Endothelial cell of umbilical vein (primary cell): ENCODE results near the gene PDSS2. TPM values are rescaled to one million over a fixed set of nuclear protein-coding genes. Genes with fewer than 3 reads are reported as not detected.

Experiments used
- BruUV-seq: library from RNA; stranded (reverse); fragments of 400-500 nt; replicated peaks from 2 replicates; lab custom pipeline; 2021; lab: Mats Ljungman, UMichigan
- CTCF ChIA-PET: fragments of 300-600, 350-600 bp; sonication (Branson Sonifier 250); formaldehyde crosslinking; loops from one replicate; lab custom pipeline; 2021; ENCODE audit warnings: antibody characterized with exemption, inconsistent platforms; lab: Charles Lee
- POLR2A ChIA-PET: fragments of 300-600, 350-600 bp; sonication (Branson Sonifier 250); formaldehyde crosslinking; loops from one replicate; lab custom pipeline; 2021; ENCODE audit warnings: antibody characterized with exemption, inconsistent platforms; lab: Charles Lee
- DNase-seq: peaks from one replicate; pipeline ENCODE4 v3.0.0-alpha.2; 2011; ENCODE audit warnings: low read depth, low spot score
- FAIRE-seq: peaks from 2 replicates; lab custom pipeline; 2011; peaks lifted over from hg19 to GRCh38; lab: Jason Lieb, UNC
- H2AFZ ChIP-seq: 2 replicates; pipeline ENCODE4 v1.6.0; 2012; ENCODE audit warnings: low read depth, low read length, control low read depth, inconsistent platforms
- H3K27ac ChIP-seq: 2 replicates; pipeline ENCODE4 v1.5.1; 2011; ENCODE audit warnings: low read depth, mild to moderate bottlenecking, control low read depth, low read length, moderate library complexity; ENCODE audit not compliant: insufficient read depth
- H3K27me3 ChIP-seq, 2 experiments: 2 replicates each; pipeline versions ENCODE4 v1.6.0 to v1.6.1; 2011; ENCODE audit warnings: low read length in 2 of 2, mixed read lengths in 1 of 2; ENCODE audit not compliant: control insufficient read depth in 2 of 2, insufficient read depth in 2 of 2
- H3K36me3 ChIP-seq, 2 experiments: 2 replicates in 1 of 2; 3 replicates in 1 of 2; pipeline ENCODE4 v1.5.1; 2011; ENCODE audit warnings: low read length in 2 of 2, mild to moderate bottlenecking in 1 of 2, moderate library complexity in 1 of 2; ENCODE audit not compliant: control insufficient read depth in 2 of 2, insufficient read depth in 2 of 2; ENCODE audit errors: extremely low read depth in 1 of 2
- H3K4me1 ChIP-seq: 3 replicates; pipeline ENCODE4 v1.5.1; 2011; ENCODE audit warnings: mild to moderate bottlenecking, low read length; ENCODE audit not compliant: control insufficient read depth, insufficient read depth; ENCODE audit errors: extremely low read depth
- H3K4me2 ChIP-seq: 2 replicates; pipeline ENCODE4 v1.6.1; 2011; ENCODE audit warnings: low read length, control low read depth, mixed read lengths; ENCODE audit not compliant: insufficient read depth
- H3K4me3 ChIP-seq, 3 experiments: fragments of 200-600 bp in 1 of 3; sonication (generic), shearing (Covaris generic) in 1 of 3; replicated peaks in 1 of 3; 2 replicates each; pipeline ENCODE4 v1.5.1; 2011 to 2016; ENCODE audit warnings: control low read depth in 3 of 3, low read length in 3 of 3, mild to moderate bottlenecking in 2 of 3, inconsistent platforms in 1 of 3, low read depth in 1 of 3, moderate library complexity in 1 of 3; ENCODE audit not compliant: insufficient read depth in 1 of 3
- H3K79me2 ChIP-seq: 2 replicates; pipeline ENCODE4 v1.6.0; 2012; ENCODE audit warnings: low read length, inconsistent platforms; ENCODE audit not compliant: control insufficient read depth, insufficient read depth
- H3K9ac ChIP-seq: replicated peaks from 2 replicates; pipeline ENCODE3; 2011; ENCODE audit warnings: low read length, control low read depth; ENCODE audit not compliant: insufficient read depth; ENCODE audit errors: extremely low read depth
- H3K9me1 ChIP-seq: replicated peaks from 3 replicates; pipeline ENCODE4 v1.6.0; 2011; ENCODE audit warnings: mild to moderate bottlenecking, low read length; ENCODE audit not compliant: control insufficient read depth, insufficient read depth; ENCODE audit errors: extremely low read depth
- H3K9me3 ChIP-seq: replicated peaks from 2 replicates; pipeline ENCODE4 v1.5.1; 2012; ENCODE audit warnings: low read length, inconsistent platforms; ENCODE audit not compliant: control insufficient read depth, insufficient read depth
- H4K20me1 ChIP-seq: replicated peaks from 2 replicates; pipeline ENCODE3; 2011; ENCODE audit warnings: mild to moderate bottlenecking, low read length; ENCODE audit not compliant: control insufficient read depth, insufficient read depth; ENCODE audit errors: extremely low read depth
- FOS ChIP-seq: IDR thresholded peaks from 2 replicates; pipeline ENCODE4 v1.6.1; 2011; ENCODE audit warnings: mild to moderate bottlenecking, low read length, moderate library complexity, borderline replicate concordance; ENCODE audit not compliant: insufficient read depth
- GATA2 ChIP-seq: IDR thresholded peaks from 2 replicates; pipeline ENCODE4 v1.7.0; 2011; ENCODE audit warnings: low read depth, mild to moderate bottlenecking, moderate library complexity, mixed read lengths, low read length; ENCODE audit not compliant: insufficient read length, insufficient read depth
- JUN ChIP-seq: IDR thresholded peaks from 2 replicates; pipeline ENCODE4 v1.6.1; 2011; ENCODE audit warnings: borderline replicate concordance, low read depth; ENCODE audit not compliant: insufficient read length, insufficient read depth
- MAX ChIP-seq: IDR thresholded peaks from 2 replicates; pipeline ENCODE4 v1.6.1; 2011; ENCODE audit not compliant: insufficient read depth, insufficient read length
- MYC ChIP-seq: IDR thresholded peaks from one replicate; pipeline ENCODE4 v1.6.1; 2011; ENCODE audit warnings: mild to moderate bottlenecking, low read depth, low read length
- POLR2A ChIP-seq: IDR thresholded peaks from 2 replicates; pipeline ENCODE4 v1.6.1; 2012; ENCODE audit warnings: low read depth, mild to moderate bottlenecking, control low read depth, low read length
- POLR2AphosphoS5 ChIP-seq: IDR thresholded peaks from 2 replicates; pipeline ENCODE4 v1.6.1; 2012; ENCODE audit warnings: low read depth, mild to moderate bottlenecking, control low read depth, low read length, moderate library complexity; ENCODE audit not compliant: insufficient read depth
- dilution Hi-C: fragments of 300-500 bp; cut with MboI; formaldehyde crosslinking; loops from one replicate; pipeline ENCODE4 v1.15.0; 2019; ENCODE audit warnings: low sequenced_read_pairs; ENCODE audit not compliant: extremely low pct_ligation_motif_present
- intact Hi-C: fragments of 100-400 bp; cut with micrococcal nuclease; formaldehyde crosslinking; loops from one replicate; pipeline ENCODE4 v1.10.0; 2022
- polyA plus RNA-seq, 4 experiments: library from polyadenylated mRNA; depleted of rRNA in 3 of 4; stranded (reverse) in 3 of 4; unstranded in 1 of 4; fragments of >200 nt; gene quantifications; 2 replicates each; pipeline versions ENCODE4 v1.2.1 to v1.2.3, GENCODE V29; 2011 to 2012; ENCODE audit warnings: missing spikeins in 1 of 4
- total RNA-seq: library from RNA; stranded (reverse); gene quantifications from 2 replicates; pipeline ENCODE4 v1.2.3, GENCODE V29; 2021

The PDSS2 gene
- total and polyA plus RNA-seq, 2 donors (not counting 3 experiments of a cell fraction or from before 2014, with no cell fraction given), result 7.6 to 9.3 TPM

- ChIA-PET POLR2A (no interaction called here), CTCF (interaction anchor here (1.4 kb wide), 2 partner anchors 11 to 14 kb away, joined by 4 read pairs; partner anchors contain the start of gene PDSS2)
- no peaks in the 10 kb centered on the region for H3K9me1 ChIP-seq
- H3K9ac ChIP-seq, result no peak overlapping the region
- intact Hi-C loops (no loop called here), dilution Hi-C loops (no loop called here)
- H3K27ac ChIP-seq, result no peak overlapping the region
- no peaks in the 10 kb centered on the region for H3K79me2 ChIP-seq
- no peaks in the 10 kb centered on the region for H3K4me1 ChIP-seq
- no peak for FAIRE-seq
- DNase-seq, result no peak
- TF ChIP-seq MAX (no peak), GATA2 (no peak), POLR2A (no peak), JUN (no peak)
- peaks cover 8% of the 10 kb centered on the region in 2 experiments for H3K27me3 ChIP-seq
- H3K4me2 ChIP-seq, result no peak overlapping the region
- BruUV-seq, result no TSS peak
- H3K9me3 ChIP-seq, result no peaks in the 10 kb centered on the region
- H3K36me3 ChIP-seq, result no peaks in the 10 kb centered on the region
- no peak overlapping the region for H3K4me3 ChIP-seq
- H2AFZ ChIP-seq, result no peak overlapping the region
- H4K20me1 ChIP-seq, result no peaks in the 10 kb centered on the region
These were observed 14.3 kb upstream of the PDSS2 start for GRCh38 chr6:107473660-107474059.

- Histone ChIP-seq H3K9me1 (no peaks in the 10 kb centered on the region), H2AFZ (no peak overlapping the region), H3K9me3 (no peaks in the 10 kb centered on the region), H3K27me3 (peaks cover 14 to 17% of the 10 kb centered on the region in 2 experiments), H3K4me3 (no peak overlapping the region), H3K79me2 (no peaks in the 10 kb centered on the region), H3K4me1 (no peaks in the 10 kb centered on the region), H3K9ac (no peak overlapping the region), H3K36me3 (no peaks in the 10 kb centered on the region), H4K20me1 (no peaks in the 10 kb centered on the region), H3K27ac (no peak overlapping the region), H3K4me2 (no peak overlapping the region)
- ChIA-PET POLR2A (no interaction called here), CTCF (interaction anchor here (0.7 to 1.4 kb wide), 2 partner anchors 11 to 152 kb away, joined by 3 to 4 read pairs; partner anchors contain the start of gene PDSS2)
- DNase-seq, result no peak
- no peak for TF ChIP-seq MYC
- TF ChIP-seq POLR2AphosphoS5, result no peak
- TF ChIP-seq FOS, result no peak
- TF ChIP-seq GATA2, result no peak
- no peak for TF ChIP-seq MAX
- no peak for TF ChIP-seq JUN
- dilution Hi-C loops, result no loop called here
- no peak for FAIRE-seq
- intact Hi-C loops, result no loop called here
- no TSS peak for BruUV-seq
These were observed 11.0 kb upstream of the PDSS2 start for GRCh38 chr6:107470364-107470763.
